MM.1S (cell line): Measurements from ENCODE around the gene C1orf210.

Experiments used
- CTCF ChIP-seq: fragments of 300-600 bp; sonication (generic); IDR thresholded peaks from 2 replicates; pipeline ENCODE4 v1.5.1; 2016; ENCODE audit warnings: antibody characterized with exemption, low read length, mixed read lengths
- EZH2 ChIP-seq: fragments of 300-600 bp; sonication (generic); optimal IDR thresholded peaks from 2 replicates; pipeline ENCODE3; 2017; ENCODE audit warnings: low read depth, mild to moderate bottlenecking, antibody characterized with exemption, low read length, mixed read lengths

- TF ChIP-seq CTCF = no peak
- TF ChIP-seq EZH2 = no peak
Measured at GRCh38 chr1:43285269-43285990, at the start of gene C1orf210.
